Vagina (tissue), 2 donors: ENCODE measurements around the gene ELP5. TPM values are rescaled to one million over a fixed set of nuclear protein-coding genes. Genes with fewer than 3 reads are reported as not detected.

Experiments
- DNase-seq, 2 donors: peaks; one replicate each; pipeline ENCODE4 v3.0.0-alpha.2; 2017; ENCODE audit errors: extremely low spot score in 2 of 2
- H3K27ac ChIP-seq: fragments of 200-600 bp; sonication (generic); one replicate; pipeline ENCODE4 v1.5.1; 2019
- H3K27me3 ChIP-seq: fragments of 200-600 bp; sonication (generic); one replicate; pipeline ENCODE4 v1.5.1; 2019
- H3K36me3 ChIP-seq, 2 donors: fragments of 200-600 bp; sonication (generic); one replicate each; pipeline ENCODE4 v1.5.1; 2017 to 2019
- H3K4me1 ChIP-seq: fragments of 200-600 bp; sonication (generic); one replicate; pipeline ENCODE4 v1.5.1; 2019
- H3K4me3 ChIP-seq, 2 donors: fragments of 200-600 bp; sonication (generic); 1 replicate in 1 of 2; 2 replicates in 1 of 2; pipeline ENCODE4 v1.5.1; 2016 to 2019
- H3K9me3 ChIP-seq: fragments of 200-600 bp; sonication (generic); one replicate; pipeline ENCODE4 v1.5.1; 2019
- CTCF ChIP-seq, 3 experiments: fragments of 450-650 bp in 2 of 3; fragments of 200-600 bp in 1 of 3; sonication (generic) in 1 of 3; IDR thresholded peaks; one replicate each; pipeline ENCODE4 v1.5.1; 2017 to 2019; ENCODE audit warnings: antibody characterized with exemption in 3 of 3, mild to moderate bottlenecking in 2 of 3, moderate library complexity in 2 of 3
- POLR2A ChIP-seq, 2 donors: fragments of 450-650 bp; IDR thresholded peaks; one replicate each; pipeline ENCODE4 v1.6.1; 2017; ENCODE audit warnings: antibody characterized with exemption in 2 of 2, mild to moderate bottlenecking in 2 of 2, moderate library complexity in 2 of 2
- POLR2AphosphoS5 ChIP-seq, 2 donors: sonication (generic); formaldehyde crosslinking; IDR thresholded peaks; one replicate each; pipeline ENCODE4 v1.9.0; 2017; ENCODE audit warnings: antibody characterized with exemption in 2 of 2, mild to moderate bottlenecking in 2 of 2, low read depth in 1 of 2; ENCODE audit not compliant: insufficient read depth in 1 of 2
- intact Hi-C: fragments of 100-400 bp; cut with DNase I; formaldehyde crosslinking; loops from one replicate; pipeline ENCODE4 v1.15.1; 2023
- total RNA-seq: library from RNA; depleted of rRNA; stranded (reverse); fragments of >200 nt; gene quantifications from one replicate; pipeline ENCODE4 v1.2.3, GENCODE V29; 2016

Gene ELP5
- total RNA-seq, 1 donor from 2014 or later, result 30.9 TPM

- peak within 1 kb of the TSS; percentile 77 for H3K27ac ChIP-seq
- no peaks in the 10 kb centered on the region for H3K9me3 ChIP-seq
- intact Hi-C loops, result loop anchor here (2.0 kb wide), 1 partner anchor 15 kb away; no protein-coding TSS in a partner anchor
- H3K36me3 ChIP-seq, result no peaks in the 10 kb centered on the region
- TF ChIP-seq POLR2A (IDR thresholded peaks at IDR 0.05) (no peak), POLR2AphosphoS5 (IDR thresholded peaks at IDR 0.05; ENCODE audit: insufficient read depth in 1 of 2, low read depth in 1 of 2) (peak; percentile 63 to 76)
- no peaks in the 10 kb centered on the region for H3K27me3 ChIP-seq
- no peak for DNase-seq
- peak within 1 kb of the TSS; percentile 43 for H3K4me3 ChIP-seq
- H3K4me1 ChIP-seq, result peaks cover 24% of the 10 kb centered on the region
Observed at GRCh38 chr17:7281074-7281952, 29.3 kb downstream of the ELP5 start, which contains the start of gene SLC2A4. Gene SLC2A4, plus strand, starts transcription at chr17:7281718. Its CDS starts 217 bp downstream, at chr17:7281935.

DNA sequence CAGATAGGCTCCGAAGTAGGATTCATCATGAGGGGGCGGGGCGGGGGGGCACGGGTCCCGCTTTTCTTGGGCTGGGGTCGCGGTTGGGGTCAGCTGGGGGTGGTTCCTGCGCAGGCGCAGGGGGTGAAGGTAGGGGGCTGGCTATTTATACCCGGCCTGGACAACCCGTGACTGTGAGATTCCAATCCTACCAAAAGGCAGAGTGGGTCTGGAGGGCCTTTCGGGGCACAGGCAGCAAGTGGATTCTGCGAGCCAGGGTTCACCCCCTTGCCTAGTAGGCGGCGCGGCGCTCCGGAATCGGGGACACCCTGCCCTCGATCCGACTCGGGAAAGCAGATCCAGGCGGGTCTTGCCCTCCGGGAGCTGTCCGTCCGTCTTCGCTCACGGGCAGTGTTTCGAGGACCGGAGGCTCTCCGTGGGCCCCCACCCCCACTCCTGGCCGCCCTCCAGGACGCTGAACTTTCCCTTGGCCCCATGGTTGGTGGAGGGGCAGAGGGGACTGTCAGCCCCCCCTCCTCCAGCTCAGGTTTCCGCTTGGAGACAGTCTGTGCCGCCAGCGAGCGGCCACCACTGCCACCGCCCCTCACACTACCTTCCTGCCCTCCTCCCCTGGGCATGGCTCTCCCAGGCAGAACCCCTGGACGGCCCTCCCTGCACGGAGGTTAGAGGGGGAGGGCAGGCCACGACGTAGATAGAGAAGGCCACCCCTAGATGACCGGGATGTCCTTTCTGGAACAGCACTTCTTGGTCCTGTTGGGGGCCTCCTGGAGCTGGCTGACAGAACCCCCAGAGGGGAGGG, 30.1 kb downstream of the ELP5 start:
- peak overlapping the region; percentile 43 for H3K4me3 ChIP-seq
- peak overlapping the region; percentile 52 for H3K27ac ChIP-seq
- H3K27me3 ChIP-seq, result no peaks in the 10 kb centered on the region
- DNase-seq, result no peak
- H3K4me1 ChIP-seq, result peaks cover 24% of the 10 kb centered on the region
- no peaks in the 10 kb centered on the region for H3K36me3 ChIP-seq
- TF ChIP-seq POLR2AphosphoS5 (IDR thresholded peaks at IDR 0.05; ENCODE audit: insufficient read depth in 1 of 2, low read depth in 1 of 2) (peak in 1 of 2 donors; percentile 23), CTCF (IDR thresholded peaks at IDR 0.05) (no peak), POLR2A (IDR thresholded peaks at IDR 0.05) (no peak)
- intact Hi-C loops, result loop anchor here (2.0 kb wide), 1 partner anchor 15 kb away; no protein-coding TSS in a partner anchor
- H3K9me3 ChIP-seq, result no peaks in the 10 kb centered on the region

DNA sequence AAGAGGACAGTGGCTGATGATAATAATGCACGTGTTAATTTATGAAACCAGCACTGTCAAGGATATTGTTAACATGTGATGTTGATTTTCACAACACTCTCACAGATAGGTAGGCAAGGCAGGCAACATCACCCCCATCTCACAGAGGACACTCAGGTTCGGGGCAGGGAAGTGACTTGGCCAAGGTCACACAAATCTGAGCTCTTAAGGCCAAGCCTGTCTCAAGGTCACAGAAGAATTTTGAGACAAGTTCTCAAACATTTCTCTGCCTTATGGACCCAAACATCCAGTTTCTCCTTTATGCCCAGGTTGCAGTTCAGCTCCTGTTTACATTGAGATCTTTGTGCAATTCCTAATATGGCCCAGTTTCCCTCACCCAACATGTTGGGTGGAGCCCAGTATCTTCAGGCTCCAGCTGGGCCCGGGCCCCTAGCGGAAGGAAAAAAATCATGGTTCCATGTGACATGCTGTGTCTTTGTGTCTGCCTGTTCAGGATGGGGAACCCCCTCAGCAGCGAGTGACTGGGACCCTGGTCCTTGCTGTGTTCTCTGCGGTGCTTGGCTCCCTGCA, 30.8 kb downstream of the ELP5 start:
- Histone ChIP-seq H3K36me3 (no peaks in the 10 kb centered on the region), H3K27me3 (no peaks in the 10 kb centered on the region), H3K9me3 (no peaks in the 10 kb centered on the region), H3K4me1 (peaks cover 24% of the 10 kb centered on the region), H3K4me3 (peak overlapping the region; percentile 43), H3K27ac (peak overlapping the region; percentile 52)
- no peak for TF ChIP-seq POLR2A (IDR thresholded peaks at IDR 0.05)
- no peak for DNase-seq
- intact Hi-C loops, result no loop called here

GRCh38 chr17:7283471-7284216, 31.6 kb downstream of the ELP5 start:
- Histone ChIP-seq H3K4me1 (peaks cover 24% of the 10 kb centered on the region), H3K4me3 (no peak overlapping the region)
- intact Hi-C loops, result no loop called here

DNA sequence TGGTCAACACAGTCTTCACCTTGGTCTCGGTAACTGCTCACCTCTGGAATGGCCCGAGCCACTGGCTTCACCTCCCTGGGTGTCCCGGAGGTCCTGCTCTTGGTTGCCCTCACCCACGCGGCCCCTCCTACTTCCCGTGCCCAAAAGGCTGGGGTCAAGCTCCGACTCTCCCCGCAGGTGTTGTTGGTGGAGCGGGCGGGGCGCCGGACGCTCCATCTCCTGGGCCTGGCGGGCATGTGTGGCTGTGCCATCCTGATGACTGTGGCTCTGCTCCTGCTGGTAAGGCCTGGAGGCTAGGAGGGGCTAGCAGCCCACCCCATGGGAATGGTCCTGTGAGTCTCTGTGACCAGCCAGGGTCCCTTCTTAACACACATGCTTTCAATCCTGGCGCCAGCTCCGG, 32.9 kb downstream of the ELP5 start:
- Histone ChIP-seq H3K4me3 (no peak overlapping the region), H3K4me1 (peaks cover 24% of the 10 kb centered on the region), H3K27me3 (no peaks in the 10 kb centered on the region), H3K36me3 (no peaks in the 10 kb centered on the region), H3K9me3 (no peaks in the 10 kb centered on the region), H3K27ac (no peak overlapping the region)
- DNase-seq, result no peak
- TF ChIP-seq POLR2A (IDR thresholded peaks at IDR 0.05), result no peak
- TF ChIP-seq POLR2AphosphoS5 (IDR thresholded peaks at IDR 0.05; ENCODE audit: insufficient read depth in 1 of 2, low read depth in 1 of 2), result no peak
- TF ChIP-seq CTCF (IDR thresholded peaks at IDR 0.05), result no peak
- intact Hi-C loops, result no loop called here

More at GRCh38 chr17:7283471-7284216, 31.6 kb downstream of the ELP5 start:
- Histone ChIP-seq H3K27ac (no peak overlapping the region), H3K27me3 (no peaks in the 10 kb centered on the region), H3K36me3 (no peaks in the 10 kb centered on the region), H3K9me3 (no peaks in the 10 kb centered on the region)
- TF ChIP-seq CTCF (IDR thresholded peaks at IDR 0.05) (no peak), POLR2A (IDR thresholded peaks at IDR 0.05) (no peak), POLR2AphosphoS5 (IDR thresholded peaks at IDR 0.05; ENCODE audit: insufficient read depth in 1 of 2, low read depth in 1 of 2) (no peak)
- DNase-seq, result no peak
